Kidney (tissue), 14 donors: Measurements from ENCODE around the gene CD99L2. TPM values are rescaled to one million over a fixed set of nuclear protein-coding genes. Genes with fewer than 3 reads are reported as not detected.

Experiments
- DNase-seq, 5 donors: peaks; one replicate each; pipeline ENCODE4 v3.0.0-alpha.2; 2013 to 2020
- FAIRE-seq: peaks from 2 replicates; lab custom pipeline; 2012; peaks lifted over from hg19 to GRCh38; lab: Jason Lieb, UNC
- H3K27ac ChIP-seq, 2 donors: one replicate each; pipeline ENCODE4 v1.7.0; 2013; ENCODE audit warnings: low read depth in 2 of 2, low read length in 2 of 2, inconsistent platforms in 1 of 2
- H3K27me3 ChIP-seq: one replicate; pipeline ENCODE4 v1.7.1; 2013; ENCODE audit warnings: low read length, inconsistent platforms; ENCODE audit not compliant: control insufficient read depth, insufficient read depth
- H3K36me3 ChIP-seq, 3 donors: one replicate each; pipeline versions ENCODE4 v1.7.0 to v1.7.1; 2013; ENCODE audit warnings: low read length in 3 of 3, control low read depth in 1 of 3, inconsistent platforms in 1 of 3; ENCODE audit not compliant: insufficient read depth in 3 of 3, control insufficient read depth in 2 of 3
- H3K4me1 ChIP-seq, 3 donors: one replicate each; pipeline versions ENCODE4 v1.7.0 to v1.7.1; 2013; ENCODE audit warnings: low read length in 3 of 3, inconsistent platforms in 1 of 3, low read depth in 1 of 3; ENCODE audit not compliant: control insufficient read depth in 2 of 3, insufficient read depth in 2 of 3
- H3K4me3 ChIP-seq, 3 donors: one replicate each; pipeline versions ENCODE4 v1.7.0 to v1.8.1; 2013; ENCODE audit warnings: low read length in 3 of 3, control low read depth in 1 of 3, inconsistent platforms in 1 of 3
- H3K9ac ChIP-seq, 3 donors: one replicate each; pipeline versions ENCODE4 v1.7.0 to v1.7.1; 2013; ENCODE audit warnings: low read length in 3 of 3, control low read depth in 1 of 3, inconsistent platforms in 1 of 3
- H3K9me3 ChIP-seq, 3 donors: one replicate each; pipeline versions ENCODE4 v1.7.0 to v1.7.1; 2013; ENCODE audit warnings: low read length in 3 of 3, control low read depth in 1 of 3, inconsistent platforms in 1 of 3; ENCODE audit not compliant: control insufficient read depth in 2 of 3, insufficient read depth in 1 of 3
- CTCF ChIP-seq: IDR thresholded peaks from 3 replicates; pipeline ENCODE4 v1.5.1; 2012; ENCODE audit warnings: mild to moderate bottlenecking, moderate library complexity, borderline replicate concordance; ENCODE audit not compliant: insufficient read depth; ENCODE audit errors: extremely low read depth
- intact Hi-C: fragments of 100-400 bp; cut with DNase I; formaldehyde crosslinking; loops from one replicate; pipeline ENCODE4 v1.11.1; 2022
- polyA plus RNA-seq: library from polyadenylated mRNA; stranded (reverse); fragments of 350-450 nt; fragmentation: Illumina TruSeq; extraction: RNeasy Lipid Tissue Mini Kit (QIAGEN cat#74804); gene quantifications from one replicate; pipeline ENCODE4 v1.2.3, GENCODE V29; 2014; ENCODE audit warnings: low read depth, low replicate concordance; ENCODE audit not compliant: insufficient read depth
- total RNA-seq: library from RNA; stranded (reverse); fragmentation: NEBNext Ultra II Directional; extraction: Animal tissue kit (Norgen Biotek cat#: 25700); gene quantifications from one replicate; pipeline ENCODE4 v1.2.1, GENCODE V29; 2021
- donor health status: control.
- donor health status: control.
- donor health status: control.
- donor health status: control.
- donor health status: control.
- donor health status: DM: yes; HTN: yes; CAD: no.
- donor health status: Normal renal cell carcinoma (clear cell type).

Gene CD99L2
- total and polyA plus RNA-seq, 2 donors from 2014 or later = 30.9 to 38.0 TPM

GRCh38 chrX:150821971-150822370 is 76.5 kb downstream of the CD99L2 start:
- H3K36me3 ChIP-seq = no peaks in the 10 kb centered on the region
- no peak for DNase-seq
- no peak for FAIRE-seq
- no peaks in the 10 kb centered on the region for H3K27me3 ChIP-seq
- H3K4me1 ChIP-seq = no peaks in the 10 kb centered on the region
- H3K9me3 ChIP-seq = peaks cover 0 to 6% (median 1%) of the 10 kb centered on the region in 3 donors
- H3K27ac ChIP-seq = no peak overlapping the region
- TF ChIP-seq CTCF = no peak
- H3K4me3 ChIP-seq = no peak overlapping the region
- no peak overlapping the region for H3K9ac ChIP-seq
- intact Hi-C loops = no loop called here

- Histone ChIP-seq H3K27ac (no peak overlapping the region), H3K9ac (no peak overlapping the region)
- no peak for FAIRE-seq
These were observed 84.5 kb downstream of the CD99L2 start for GRCh38 chrX:150813922-150814321.

GRCh38 chrX:150806827-150807226 is 91.6 kb downstream of the CD99L2 start:
- H3K36me3 ChIP-seq = no peaks in the 10 kb centered on the region
- no peak overlapping the region for H3K9ac ChIP-seq
- no peaks in the 10 kb centered on the region for H3K27me3 ChIP-seq
- DNase-seq (no peak), FAIRE-seq (no peak)
- intact Hi-C loops = no loop called here
- H3K9me3 ChIP-seq = no peaks in the 10 kb centered on the region
- H3K27ac ChIP-seq = no peak overlapping the region
- H3K4me3 ChIP-seq = no peak overlapping the region
- no peaks in the 10 kb centered on the region for H3K4me1 ChIP-seq
- no peak for TF ChIP-seq CTCF

More at GRCh38 chrX:150813922-150814321, 84.5 kb downstream of the CD99L2 start:
- no peak for DNase-seq
- Histone ChIP-seq H3K4me3 (no peak overlapping the region), H3K9me3 (no peaks in the 10 kb centered on the region), H3K27me3 (no peaks in the 10 kb centered on the region), H3K4me1 (no peaks in the 10 kb centered on the region), H3K36me3 (no peaks in the 10 kb centered on the region)
- TF ChIP-seq CTCF = no peak
- intact Hi-C loops = no loop called here

- TF ChIP-seq CTCF = no peak
- Histone ChIP-seq H3K9me3 (no peaks in the 10 kb centered on the region), H3K27ac (no peak overlapping the region), H3K27me3 (no peaks in the 10 kb centered on the region), H3K4me1 (no peaks in the 10 kb centered on the region), H3K36me3 (no peaks in the 10 kb centered on the region), H3K9ac (no peak overlapping the region), H3K4me3 (no peak overlapping the region)
- no peak for DNase-seq
- intact Hi-C loops = no loop called here
- FAIRE-seq = no peak
These were observed 92.7 kb downstream of the CD99L2 start for GRCh38 chrX:150805736-150806135.
